ENCODE measurements around the gene ANKZF1.

ANKZF1 gene

GRCh38 chr2:219207884-219208740 lies 21.5 kb upstream of the ANKZF1 start:
- no peak for DNase-seq (ENCODE audit: low read depth)

GRCh38 chr2:219209236-219210195 lies 20.1 kb upstream of the ANKZF1 start:
- no peak for DNase-seq (ENCODE audit: low read depth)

DNA sequence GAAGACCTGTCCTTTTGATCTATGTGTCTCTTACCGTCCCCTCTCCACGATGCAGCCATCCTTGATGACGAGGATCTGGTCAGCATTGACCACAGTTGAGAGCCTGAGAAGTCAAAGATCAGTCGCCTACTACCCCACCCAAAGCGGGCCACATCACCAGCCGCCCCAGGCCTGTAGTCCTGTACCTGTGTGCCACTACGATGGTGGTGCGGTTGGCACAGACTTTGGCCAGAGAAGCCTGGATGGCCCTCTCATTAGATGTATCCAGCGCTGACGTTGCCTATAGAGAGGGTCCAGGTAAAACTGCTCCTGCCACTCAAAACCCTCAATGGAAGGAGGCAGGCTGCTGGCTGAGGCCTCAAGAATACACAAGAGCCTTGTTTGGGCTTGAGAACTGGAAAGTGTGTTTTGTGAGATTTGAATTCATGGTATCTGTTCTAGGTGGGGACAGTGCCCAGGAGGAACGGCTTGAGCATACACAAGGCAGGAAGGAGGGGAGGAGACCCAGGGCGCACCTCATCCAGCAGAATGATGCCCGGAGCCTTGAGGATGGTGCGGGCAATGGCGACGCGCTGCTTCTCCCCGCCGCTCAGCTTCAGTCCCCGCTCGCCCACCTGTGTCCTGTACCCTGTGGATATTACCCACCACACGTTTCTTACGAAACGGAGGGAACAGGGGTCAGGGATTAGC lies 19.3 kb upstream of the ANKZF1 start:
- DNase-seq (ENCODE audit: low read depth), result no peak

DNA sequence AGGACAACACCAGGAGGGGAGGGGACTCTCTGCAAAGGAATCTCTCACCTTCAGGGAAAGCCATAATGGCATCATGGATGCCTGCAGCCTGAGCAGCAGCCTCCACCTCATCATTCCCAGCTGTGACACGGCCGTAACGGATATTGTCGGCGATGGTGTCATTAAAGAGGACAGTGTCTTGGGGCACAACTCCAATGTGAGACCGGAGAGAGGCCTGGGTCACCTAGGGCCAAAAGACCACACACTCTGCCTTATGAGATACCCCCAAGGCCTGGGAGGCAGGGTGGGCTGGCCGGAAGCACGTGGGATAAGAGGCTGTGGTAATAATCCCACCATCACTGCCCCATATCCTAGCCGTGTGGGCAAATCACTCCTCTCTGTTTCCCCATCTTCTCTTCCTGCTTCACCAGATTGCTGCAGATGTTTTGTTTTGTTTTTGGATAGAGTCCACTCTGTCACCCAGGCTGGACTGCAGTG lies 18.7 kb upstream of the ANKZF1 start:
- no peak for DNase-seq (ENCODE audit: low read depth)

GRCh38 chr2:219213026-219213415 lies 16.6 kb upstream of the ANKZF1 start:
- no peak for DNase-seq (ENCODE audit: low read depth)

DNA sequence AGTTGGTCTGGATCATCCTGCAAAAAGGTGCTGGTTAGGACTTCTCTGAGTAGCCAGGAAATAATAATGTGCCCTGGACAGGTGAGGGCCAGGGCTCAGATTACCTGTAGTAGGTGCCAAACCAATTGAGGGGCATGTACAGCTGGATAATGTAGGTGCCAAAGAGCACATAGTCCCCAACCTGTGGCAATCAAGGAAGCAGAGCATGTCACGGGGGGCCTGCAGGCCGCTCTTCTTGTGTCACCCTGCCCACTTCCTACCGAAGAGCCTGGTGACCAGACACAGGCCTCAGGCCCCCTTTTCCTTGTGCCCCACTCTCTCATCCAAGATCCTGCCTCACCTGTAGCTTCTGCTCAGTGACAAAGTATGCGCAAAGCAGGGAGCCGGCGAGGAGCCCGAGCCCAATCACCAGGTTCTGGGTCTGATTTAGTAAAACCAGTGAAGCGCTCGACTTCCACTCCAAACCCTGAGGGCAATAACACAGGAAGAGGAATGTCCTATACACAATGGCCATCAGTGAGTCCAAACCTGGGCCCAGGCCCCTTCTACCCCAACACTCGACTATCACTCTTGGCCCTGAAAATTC lies 16.0 kb upstream of the ANKZF1 start:
- DNase-seq (ENCODE audit: low read depth), result no peak

DNA sequence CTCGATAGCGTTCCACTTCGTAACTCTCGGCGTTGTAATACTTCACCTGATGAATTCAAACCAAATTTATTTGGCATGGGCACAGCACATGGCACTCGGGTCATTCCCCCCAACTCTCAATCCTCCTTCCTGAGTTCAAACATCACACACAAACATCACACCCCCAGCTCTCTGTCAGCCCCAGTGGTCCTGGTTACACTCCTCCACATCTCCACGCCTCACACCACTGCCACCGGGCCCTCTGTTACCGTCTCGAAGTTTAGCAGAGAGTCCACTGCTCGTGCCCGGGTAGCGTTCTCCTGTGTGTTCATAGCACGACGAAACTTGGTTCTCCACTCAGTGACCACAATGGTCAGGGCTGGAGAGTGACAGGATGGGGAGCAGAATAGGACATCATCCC lies 15.5 kb upstream of the ANKZF1 start:
- no peak for DNase-seq (ENCODE audit: low read depth)

DNA sequence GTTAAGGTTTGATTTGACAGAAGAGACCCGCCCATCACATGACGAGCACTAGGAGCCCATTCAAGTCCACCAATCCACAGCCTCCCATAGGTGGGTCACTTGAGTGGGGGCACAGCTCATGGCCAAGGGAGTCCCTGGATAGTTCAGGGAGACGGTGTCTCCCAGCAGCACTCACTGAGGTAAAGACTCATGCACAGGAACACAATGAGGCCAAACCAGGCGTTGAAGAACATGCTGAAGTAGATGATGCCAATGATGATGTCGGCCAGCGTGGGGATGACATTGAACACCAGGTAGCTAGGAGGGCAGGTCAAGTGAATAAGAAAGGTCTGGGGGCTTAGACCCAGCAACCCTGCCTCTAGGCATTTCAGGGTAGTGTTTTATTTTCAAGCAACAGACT lies 14.8 kb upstream of the ANKZF1 start:
- no peak for DNase-seq (ENCODE audit: low read depth)

GRCh38 chr2:219215871-219216534 lies 13.6 kb upstream of the ANKZF1 start:
- no peak for DNase-seq (ENCODE audit: low read depth)

GRCh38 chr2:219216535-219216915 lies 13.1 kb upstream of the ANKZF1 start:
- no peak for DNase-seq (ENCODE audit: low read depth)

DNA sequence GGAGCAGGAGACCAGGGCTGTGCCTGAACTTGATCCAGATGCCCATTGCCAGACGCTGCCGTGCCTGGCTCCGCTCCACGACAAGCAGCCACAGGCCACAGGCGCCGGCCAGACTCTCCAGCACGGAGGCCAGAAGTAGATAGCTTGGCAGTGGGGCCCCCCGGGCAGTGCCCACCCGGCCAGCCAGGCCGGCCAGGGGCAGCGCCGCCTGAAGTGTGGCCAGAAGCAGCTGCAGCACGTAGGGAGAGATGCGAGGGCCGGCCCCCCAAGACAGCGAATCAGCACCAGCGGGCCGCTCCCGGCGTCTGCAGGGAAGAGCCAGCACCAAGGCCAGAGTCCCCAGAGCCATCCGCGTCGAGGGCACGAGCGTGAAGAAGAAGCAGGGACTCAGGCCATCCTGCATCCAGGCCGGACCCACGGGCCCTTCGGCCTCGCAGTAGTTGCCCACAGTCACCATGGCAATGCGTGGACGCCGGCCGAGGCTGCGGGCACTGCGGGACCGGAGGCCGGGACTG lies 11.3 kb upstream of the ANKZF1 start:
- DNase-seq (ENCODE audit: low read depth), result no peak

GRCh38 chr2:219218732-219219701 lies 10.6 kb upstream of the ANKZF1 start, which contains the start of gene ABCB6:
Gene ABCB6, minus strand, starts transcription at chr2:219218958. Its CDS starts 285 bp downstream, at chr2:219218673.
- peak; percentile 83 for DNase-seq (ENCODE audit: low read depth)

DNA sequence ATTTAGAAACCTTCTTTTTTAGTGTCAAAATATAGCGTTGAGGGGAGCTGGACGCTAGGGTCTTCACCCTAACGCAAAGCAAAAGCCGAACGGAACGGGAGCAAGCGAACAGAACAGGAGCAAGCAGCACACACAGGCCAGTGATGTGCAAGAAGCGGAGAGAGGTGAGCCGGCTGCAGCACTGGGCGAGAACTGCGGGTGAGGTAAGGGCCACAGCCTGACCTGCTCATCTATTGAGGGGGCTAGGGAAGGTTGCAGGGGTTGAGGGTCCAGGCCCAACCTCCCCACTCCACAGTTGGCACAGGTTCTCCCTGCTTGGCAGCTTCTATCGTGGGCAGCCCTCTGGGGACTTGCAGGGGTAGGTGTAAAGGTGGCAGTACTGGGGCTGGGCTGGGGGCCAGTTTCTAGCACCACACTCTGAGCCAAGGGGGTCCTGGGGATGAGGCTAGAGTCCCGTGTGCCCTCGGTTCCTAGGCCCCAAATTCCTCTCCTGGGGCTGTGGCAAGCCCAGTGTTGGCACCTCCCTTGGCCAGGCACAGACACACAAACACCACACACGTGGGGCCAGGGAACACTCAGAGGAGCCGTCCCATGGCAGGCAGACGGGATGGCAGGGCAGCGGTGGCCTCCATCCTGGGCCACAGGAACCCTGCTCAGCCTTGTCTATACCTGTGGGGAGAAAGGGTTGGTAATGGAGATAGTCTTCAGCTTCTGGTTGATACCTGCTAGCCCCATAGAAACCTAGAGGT lies 9.6 kb upstream of the ANKZF1 start:
- DNase-seq (ENCODE audit: low read depth), result no peak

- no peak for DNase-seq (ENCODE audit: low read depth)
Observed at GRCh38 chr2:219220652-219221402, 8.8 kb upstream of the ANKZF1 start.

- DNase-seq (ENCODE audit: low read depth), result no peak
Observed at GRCh38 chr2:219221957-219222518, 7.6 kb upstream of the ANKZF1 start.

GRCh38 chr2:219223831-219224610 lies 5.6 kb upstream of the ANKZF1 start:
- DNase-seq (ENCODE audit: low read depth), result no peak

- DNase-seq (ENCODE audit: low read depth), result no peak
Observed at GRCh38 chr2:219225350-219225749, 4.3 kb upstream of the ANKZF1 start.
